H1 (cell line): ENCODE results near the gene RNASE1. TPM values are rescaled to one million over a fixed set of nuclear protein-coding genes. Genes with fewer than 3 reads are reported as not detected.

ENCODE experiments used
- CTCF ChIA-PET: fragments of 300-600 bp; sonication (Branson Sonifier 250); formaldehyde crosslinking; loops from one replicate; lab custom pipeline; 2021; ENCODE audit not compliant: partially characterized antibody; lab: Charles Lee
- POLR2A ChIA-PET: fragments of 300-600 bp; sonication (Branson Sonifier 250); formaldehyde crosslinking; loops from one replicate; lab custom pipeline; 2021; ENCODE audit warnings: inconsistent platforms; ENCODE audit not compliant: partially characterized antibody; lab: Charles Lee
- DNase-seq, 2 experiments: peaks; one replicate each; pipeline versions ENCODE4 v3.0.0 to v3.0.0-alpha.2; 2010 to 2022; ENCODE audit warnings: low spot score in 2 of 2, low read depth in 1 of 2, mixed read lengths in 1 of 2
- FAIRE-seq: peaks from 2 replicates; lab custom pipeline; 2011; peaks lifted over from hg19 to GRCh38; lab: Jason Lieb, UNC
- H2AFZ ChIP-seq: 2 replicates; pipeline ENCODE4 v1.8.1; 2012; ENCODE audit warnings: low read length, inconsistent platforms
- H2AK5ac ChIP-seq: 2 replicates; pipeline ENCODE4 v1.6.1; 2013; ENCODE audit warnings: low read depth, low read length
- H2BK120ac ChIP-seq: replicated peaks from 2 replicates; pipeline ENCODE3; 2013; ENCODE audit warnings: low read depth, low read length, inconsistent platforms
- H2BK12ac ChIP-seq: 2 replicates; pipeline ENCODE4 v1.6.1; 2013; ENCODE audit warnings: low read depth, low read length
- H2BK15ac ChIP-seq: 2 replicates; pipeline ENCODE4 v1.6.1; 2013; ENCODE audit warnings: low read length
- H2BK20ac ChIP-seq: 2 replicates; pipeline ENCODE4 v1.6.1; 2013; ENCODE audit warnings: low read length
- H2BK5ac ChIP-seq: 2 replicates; pipeline ENCODE4 v1.6.1; 2013; ENCODE audit warnings: low read depth, low read length
- H3K14ac ChIP-seq: 2 replicates; pipeline ENCODE4 v1.6.1; 2013; ENCODE audit warnings: inconsistent platforms; ENCODE audit not compliant: insufficient read length
- H3K18ac ChIP-seq: 2 replicates; pipeline ENCODE4 v1.6.1; 2013; ENCODE audit warnings: low read length; ENCODE audit errors: extremely low read depth
- H3K23ac ChIP-seq: 2 replicates; pipeline ENCODE4 v1.6.1; 2013; ENCODE audit warnings: inconsistent platforms; ENCODE audit not compliant: insufficient read length
- H3K23me2 ChIP-seq: 2 replicates; pipeline ENCODE4 v1.6.1; 2013; ENCODE audit warnings: low read depth, low read length
- H3K27ac ChIP-seq: 2 replicates; pipeline ENCODE4 v1.6.1; 2011; ENCODE audit warnings: low read depth, low read length, inconsistent platforms
- H3K27me3 ChIP-seq, 4 experiments: replicated peaks in 1 of 4; 1 replicate in 1 of 4; 2 replicates in 3 of 4; pipeline versions ENCODE4 v1.6.1 to v1.8.1; 2011 to 2013; ENCODE audit warnings: low read length in 3 of 4, mild to moderate bottlenecking in 3 of 4, inconsistent platforms in 2 of 4, mixed read lengths in 2 of 4, moderate library complexity in 1 of 4; ENCODE audit not compliant: control insufficient read depth in 3 of 4, insufficient read depth in 3 of 4; ENCODE audit errors: extremely low read depth in 1 of 4
- H3K36me3 ChIP-seq, 4 experiments: 2 replicates each; pipeline versions ENCODE4 v1.6.1 to v1.8.1; 2011 to 2013; ENCODE audit warnings: mild to moderate bottlenecking in 4 of 4, low read length in 3 of 4, moderate library complexity in 2 of 4, control low read depth in 1 of 4, inconsistent platforms in 1 of 4; ENCODE audit not compliant: insufficient read depth in 4 of 4, control insufficient read depth in 2 of 4
- H3K4ac ChIP-seq: replicated peaks from 2 replicates; pipeline ENCODE3; 2013; ENCODE audit warnings: low read length, low read depth, mixed read lengths, inconsistent platforms; ENCODE audit not compliant: insufficient read length
- H3K4me1 ChIP-seq, 4 experiments: replicated peaks in 1 of 4; 1 replicate in 1 of 4; 2 replicates in 3 of 4; pipeline versions ENCODE4 v1.6.1 to v1.8.1; 2011 to 2013; ENCODE audit warnings: low read length in 3 of 4, inconsistent platforms in 2 of 4, mixed read lengths in 1 of 4; ENCODE audit not compliant: insufficient read depth in 4 of 4, control insufficient read depth in 3 of 4
- H3K4me2 ChIP-seq, 2 experiments: 2 replicates each; pipeline versions ENCODE4 v1.6.1 to v1.8.1; 2011 to 2013; ENCODE audit warnings: low read depth in 2 of 2, low read length in 2 of 2, control low read depth in 1 of 2, inconsistent platforms in 1 of 2, mild to moderate bottlenecking in 1 of 2; ENCODE audit not compliant: insufficient read depth in 1 of 2
- H3K4me3 ChIP-seq, 4 experiments: fragments of 200-600, 300-600 bp in 1 of 4; sonication (generic), shearing (Covaris generic), sonication (Bioruptor Twin) in 1 of 4; 2 replicates each; pipeline versions ENCODE4 v1.5.1 to v1.8.1; 2011 to 2016; ENCODE audit warnings: low read length in 4 of 4, low read depth in 3 of 4, control low read depth in 2 of 4, inconsistent platforms in 2 of 4, mild to moderate bottlenecking in 2 of 4, mixed read lengths in 1 of 4, moderate library complexity in 1 of 4; ENCODE audit not compliant: insufficient read depth in 2 of 4; ENCODE audit errors: extremely low read depth in 1 of 4
- H3K56ac ChIP-seq: replicated peaks from 2 replicates; pipeline ENCODE3; 2013; ENCODE audit warnings: low read depth, mild to moderate bottlenecking, mixed read lengths, low read length, inconsistent platforms; ENCODE audit not compliant: insufficient read length
- H3K79me1 ChIP-seq: 2 replicates; pipeline ENCODE4 v1.6.1; 2013; ENCODE audit warnings: low read depth, low read length, control low read depth
- H3K79me2 ChIP-seq, 2 experiments: 2 replicates each; pipeline versions ENCODE4 v1.6.1 to v1.8.1; 2012 to 2013; ENCODE audit warnings: low read length in 2 of 2, mild to moderate bottlenecking in 2 of 2, inconsistent platforms in 1 of 2; ENCODE audit not compliant: insufficient read depth in 2 of 2, control insufficient read depth in 1 of 2
- H3K9ac ChIP-seq, 4 experiments: replicated peaks in 1 of 4; 1 replicate in 1 of 4; 2 replicates in 3 of 4; pipeline versions ENCODE4 v1.6.1 to v1.8.1; 2011 to 2013; ENCODE audit warnings: low read depth in 3 of 4, low read length in 3 of 4, control low read depth in 2 of 4, mild to moderate bottlenecking in 2 of 4, moderate library complexity in 2 of 4, inconsistent platforms in 1 of 4; ENCODE audit errors: extremely low read depth in 1 of 4
- H3K9me3 ChIP-seq, 2 experiments: 2 replicates each; pipeline versions ENCODE4 v1.6.1 to v1.8.1; 2012 to 2013; ENCODE audit warnings: mild to moderate bottlenecking in 2 of 2, moderate library complexity in 2 of 2, control low read depth in 1 of 2, inconsistent platforms in 1 of 2, low read depth in 1 of 2, low read length in 1 of 2, mixed read lengths in 1 of 2; ENCODE audit not compliant: insufficient read depth in 2 of 2
- H4K20me1 ChIP-seq, 2 experiments: replicated peaks in 1 of 2; 2 replicates each; pipeline versions ENCODE3 to v1.8.1; 2011 to 2013; ENCODE audit warnings: inconsistent platforms in 2 of 2, low read length in 2 of 2, mild to moderate bottlenecking in 1 of 2; ENCODE audit not compliant: insufficient read depth in 2 of 2, control insufficient read depth in 1 of 2
- H4K5ac ChIP-seq: 2 replicates; pipeline ENCODE4 v1.6.1; 2013; ENCODE audit warnings: low read length, low read depth, mixed read lengths, inconsistent platforms; ENCODE audit not compliant: insufficient read length
- H4K8ac ChIP-seq: 2 replicates; pipeline ENCODE4 v1.8.0; 2013; ENCODE audit warnings: mild to moderate bottlenecking, moderate library complexity, low read length, inconsistent platforms; ENCODE audit not compliant: insufficient read depth; ENCODE audit errors: extremely low read depth
- H4K91ac ChIP-seq: replicated peaks from 2 replicates; pipeline ENCODE3; 2013; ENCODE audit warnings: low read length, mixed read lengths, inconsistent platforms; ENCODE audit not compliant: insufficient read length
- CHD2 ChIP-seq: IDR thresholded peaks from 2 replicates; pipeline ENCODE4 v1.6.1; 2012; ENCODE audit warnings: low read length, improper control_type of control experiment
- KDM1A ChIP-seq: fragments of 200-600, 300-600 bp; sonication (generic); IDR thresholded peaks from 2 replicates; pipeline ENCODE4 v1.7.1; 2016; ENCODE audit warnings: mild to moderate bottlenecking, low read length, borderline replicate concordance
- RBBP5 ChIP-seq: IDR thresholded peaks from 2 replicates; pipeline ENCODE4 v1.7.1; 2012; ENCODE audit warnings: low read depth, mild to moderate bottlenecking, inconsistent platforms, low read length, moderate library complexity, borderline replicate concordance
- TCF12 ChIP-seq: IDR thresholded peaks from 2 replicates; pipeline ENCODE4 v1.6.1; 2011; ENCODE audit warnings: low read depth, mild to moderate bottlenecking, low read length
- YY1 ChIP-seq: IDR thresholded peaks from 2 replicates; pipeline ENCODE4 v1.6.1; 2011; ENCODE audit warnings: low read depth, mild to moderate bottlenecking, low read length
- ZNF274 ChIP-seq: IDR thresholded peaks from 2 replicates; pipeline ENCODE4 v1.7.0; 2012; ENCODE audit warnings: low read length, borderline replicate concordance; ENCODE audit errors: extremely low read depth
- WGBS, 2 experiments: shearing (Covaris generic) in 1 of 2; methylation state at CpG; one replicate each; pipeline versions ENCODE4 v1.1.6 to v1.1.7; 2013 to 2015; ENCODE audit warnings: low lambda C conversion rate in 2 of 2, mixed read lengths in 2 of 2, inconsistent platforms in 1 of 2, low coverage in 1 of 2, missing lambda C conversion rate in 1 of 2; ENCODE audit not compliant: insufficient replicate concordance in 2 of 2, insufficient coverage in 1 of 2, insufficient read length in 1 of 2; ENCODE audit errors: extremely low coverage in 1 of 2, missing lambda C conversion rate in 1 of 2; 5-methylcytosine and 5-hydroxymethylcytosine counted together
- polyA plus RNA-seq, 7 experiments: library from polyadenylated mRNA; depleted of rRNA in 3 of 7; stranded (reverse) in 5 of 7; unstranded in 2 of 7; fragments of >200 nt in 5 of 7; fragments of 200-250 nt in 2 of 7; gene quantifications; 1 replicate in 5 of 7; 2 replicates in 1 of 7; 4 replicates in 1 of 7; pipeline versions ENCODE4 v1.2.1 to v1.2.3, GENCODE V29; 2011 to 2013; ENCODE audit warnings: missing spikeins in 2 of 7, mixed read lengths in 2 of 7
- total RNA-seq: library from RNA; stranded (reverse); fragmentation: NEBNext Ultra II Directional; extraction: Animal tissue kit (Norgen Biotek cat#: 25700); gene quantifications from 2 replicates; pipeline ENCODE4 v1.2.1, GENCODE V29; 2021
- TF ChIP-seq, protein P1 (sequence below): IDR thresholded peaks from 2 replicates; pipeline ENCODE4 v1.6.1; 2012; ENCODE audit warnings: inconsistent platforms

Gene RNASE1
- total and polyA plus RNA-seq, 2 of the 8 experiments (the other 6 are each of a cell fraction or from before 2014, with no cell fraction given): 2.2 to 13.4 TPM

DNA sequence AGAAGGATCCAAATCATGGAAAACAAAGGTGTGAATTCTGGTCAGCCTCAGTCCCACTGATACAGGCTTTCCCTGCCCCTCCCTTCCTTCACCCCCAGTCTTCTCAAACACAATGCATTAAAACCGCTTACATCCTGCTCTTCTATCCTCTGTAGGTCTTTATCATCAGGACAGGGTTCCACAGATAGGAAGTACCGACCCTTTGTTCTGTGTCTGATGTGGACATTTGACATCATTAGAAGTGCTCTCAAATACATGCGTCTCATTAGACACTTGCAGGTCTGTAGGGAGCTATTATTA lies 34.1 kb downstream of the RNASE1 start:
- Histone ChIP-seq H3K79me1 (no peaks in the 10 kb centered on the region), H3K4me3 (no peak overlapping the region)
- WGBS, 2 experiments: 81% methylated on average over 3 of the region's 3 CpGs; no CpG with 5 or more reads in 1 of the 2 experiments
- TF ChIP-seq, protein P1, sequence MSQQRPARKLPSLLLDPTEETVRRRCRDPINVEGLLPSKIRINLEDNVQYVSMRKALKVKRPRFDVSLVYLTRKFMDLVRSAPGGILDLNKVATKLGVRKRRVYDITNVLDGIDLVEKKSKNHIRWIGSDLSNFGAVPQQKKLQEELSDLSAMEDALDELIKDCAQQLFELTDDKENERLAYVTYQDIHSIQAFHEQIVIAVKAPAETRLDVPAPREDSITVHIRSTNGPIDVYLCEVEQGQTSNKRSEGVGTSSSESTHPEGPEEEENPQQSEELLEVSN: no peak
- no peak for TF ChIP-seq ZNF274
- no peak for TF ChIP-seq CHD2
- no peak for TF ChIP-seq RBBP5
- TF ChIP-seq TCF12: no peak
- no peak for TF ChIP-seq YY1
- TF ChIP-seq KDM1A: no peak

More for the DNA sequence above, 34.1 kb downstream of the RNASE1 start:
- no peak overlapping the region for H2BK15ac ChIP-seq
- no peak overlapping the region for H4K5ac ChIP-seq
- no peak overlapping the region for H4K91ac ChIP-seq
- no peak overlapping the region for H3K14ac ChIP-seq
- no peak overlapping the region for H3K9ac ChIP-seq
- peaks cover 0 to 3% (median 0%) of the 10 kb centered on the region in 4 experiments; a peak in 1 of 7 replicates for H3K27me3 ChIP-seq
- no peak overlapping the region for H3K56ac ChIP-seq
- H3K23me2 ChIP-seq: no peaks in the 10 kb centered on the region
- no peak overlapping the region for H2BK120ac ChIP-seq
- no peak overlapping the region for H2AK5ac ChIP-seq
- H3K23ac ChIP-seq: no peak overlapping the region
- H4K8ac ChIP-seq: no peak overlapping the region
- no peak overlapping the region for H3K4me2 ChIP-seq
- no peaks in the 10 kb centered on the region for H3K79me2 ChIP-seq
- no peak overlapping the region for H3K27ac ChIP-seq
- no peak overlapping the region for H3K4ac ChIP-seq
- DNase-seq (no peak), FAIRE-seq (no peak)
- peaks cover 0 to 5% (median 0%) of the 10 kb centered on the region in 4 experiments; a peak in 1 of 7 replicates for H3K4me1 ChIP-seq
- H2BK20ac ChIP-seq: no peak overlapping the region
- no peak overlapping the region for H2AFZ ChIP-seq
- CTCF ChIA-PET: interaction anchor here (7.2 kb wide), 1 partner anchor 11 kb away, joined by 43 read pairs; no protein-coding TSS in a partner anchor
- POLR2A ChIA-PET: no interaction called here
- no peaks in the 10 kb centered on the region for H3K9me3 ChIP-seq
- H2BK12ac ChIP-seq: no peak overlapping the region
- no peak overlapping the region for H2BK5ac ChIP-seq
- no peaks in the 10 kb centered on the region for H4K20me1 ChIP-seq
- H3K18ac ChIP-seq: no peak overlapping the region
- H3K36me3 ChIP-seq: no peaks in the 10 kb centered on the region
